Measurements from ENCODE around the gene MACROH2A2. TPM values are rescaled to one million over a fixed set of nuclear protein-coding genes. Genes with fewer than 3 reads are reported as not detected.
A peak's percentile ranks its signal among the peaks of the same experiment; 100 is the strongest.

Gene MACROH2A2
- total and polyA plus RNA-seq, 2 of the 13 experiments (the other 11 are each of a cell fraction or from before 2014, with no cell fraction given): 9.8 to 43.1 TPM

- TF ChIP-seq YEATS4 (CRISPR knock-in tag; IDR thresholded peaks at IDR 0.05; ENCODE audit: borderline replicate concordance) (no peak), FOXP1 (IDR thresholded peaks at IDR 0.05) (no peak), FOXP1 (CRISPR knock-in tag; IDR thresholded peaks at IDR 0.05) (peak; percentile 66), HNF4A (CRISPR knock-in tag; IDR thresholded peaks at IDR 0.05) (peak; percentile 69), EP300 (IDR thresholded peaks at IDR 0.05; ENCODE audit: low read depth in 2 of 2, low read length in 2 of 2) (peak; percentile 38 to 87; a peak in 3 of 4 replicates), EP300 (CRISPR knock-in tag; IDR thresholded peaks at IDR 0.05; ENCODE audit: borderline replicate concordance) (no peak), ZSCAN9 (CRISPR knock-in tag; IDR thresholded peaks at IDR 0.05; ENCODE audit: borderline replicate concordance) (peak; percentile 67; the same call in 1 of the 2 replicates), CTCF (CRISPR knock-in tag; IDR thresholded peaks at IDR 0.05) (no peak), BCL6 (CRISPR knock-in tag; IDR thresholded peaks at IDR 0.05) (peak; percentile 99), PPARG (CRISPR knock-in tag; conservative IDR thresholded peaks at IDR 0.05) (peak; percentile 86), ZSCAN29 (CRISPR knock-in tag; conservative IDR thresholded peaks at IDR 0.05) (no peak), BORCS8-MEF2B (CRISPR knock-in tag; IDR thresholded peaks at IDR 0.05) (no peak), TEAD3 (CRISPR knock-in tag; optimal IDR thresholded peaks at IDR 0.05; ENCODE audit: borderline replicate concordance) (peak; percentile 22), FOXJ3 (CRISPR knock-in tag; IDR thresholded peaks at IDR 0.05; ENCODE audit: borderline replicate concordance) (no peak; the same call in 1 of the 2 replicates), ISL2 (CRISPR knock-in tag; IDR thresholded peaks at IDR 0.05) (0 out of 2 replicates have a peak, but pooled peaks have one; percentile 62), SOX5 (CRISPR knock-in tag; IDR thresholded peaks at IDR 0.05; ENCODE audit: borderline replicate concordance) (peak; percentile 69; the same call in 1 of the 2 replicates), HDAC2 (CRISPR knock-in tag; IDR thresholded peaks at IDR 0.05) (peak; percentile 73), GATAD2A (CRISPR knock-in tag; IDR thresholded peaks at IDR 0.05) (peak; percentile 75), ARID5B (CRISPR knock-in tag; IDR thresholded peaks at IDR 0.05) (peak; percentile 86), CREB1 (IDR thresholded peaks at IDR 0.05) (no peak), CREB1 (CRISPR knock-in tag; IDR thresholded peaks at IDR 0.05) (peak; percentile 60), GABPB1 (CRISPR knock-in tag; IDR thresholded peaks at IDR 0.05) (no peak), SOX13 (IDR thresholded peaks at IDR 0.05) (no peak), SOX13 (CRISPR knock-in tag; conservative IDR thresholded peaks at IDR 0.05 in 1 of 2, IDR thresholded peaks at IDR 0.05 in 1 of 2) (peak in 1 of 2 experiments; percentile 79; a peak in 1 of 4 replicates), ZBTB25 (CRISPR knock-in tag; IDR thresholded peaks at IDR 0.05) (peak; percentile 58; the same call in 1 of the 2 replicates), RCOR2 (CRISPR knock-in tag; IDR thresholded peaks at IDR 0.05) (peak; percentile 92), LCORL (IDR thresholded peaks at IDR 0.05) (no peak), LCORL (CRISPR knock-in tag; IDR thresholded peaks at IDR 0.05) (0 out of 2 replicates have a peak, but pooled peaks have one; percentile 18)
These were observed 33.4 kb downstream of the MACROH2A2 start (continued) for GRCh38 chr10:70085975-70086613.
